NCI-H2227 (cell line): ENCODE data around the gene VPS41.
"Not testable (repeated sequence)": the region's sequence is repeated elsewhere in the genome, so short reads cannot be mapped to it uniquely, and the experiment has no call there.

ENCODE experiments used
- DNase-seq: peaks from one replicate; lab custom pipeline; 2025; ENCODE audit not compliant: unreplicated experiment; lab: John Stamatoyannopoulos, UW

The VPS41 gene

GRCh38 chr7:38908759-38909335 lies at the start of gene VPS41:
VPS41 (minus strand) TSS chr7:38909191; CDS start chr7:38909174, 17 bp downstream.
- peak; percentile 79 for DNase-seq

GRCh38 chr7:38955892-38956291 lies 46.9 kb upstream of the VPS41 start:
- no peak for DNase-seq

- no peak for DNase-seq
Measured at GRCh38 chr7:38953971-38954370, 45.0 kb upstream of the VPS41 start.

- DNase-seq: no peak
Measured at GRCh38 chr7:38953227-38953626, 44.2 kb upstream of the VPS41 start.

- no peak for DNase-seq
Measured at GRCh38 chr7:38951213-38951612, 42.2 kb upstream of the VPS41 start.

GRCh38 chr7:38950309-38950708 lies 41.3 kb upstream of the VPS41 start:
- DNase-seq: no peak

GRCh38 chr7:38947541-38947940 lies 38.5 kb upstream of the VPS41 start:
- DNase-seq: not testable (repeated sequence)

- no peak for DNase-seq
Measured at GRCh38 chr7:38942431-38943051, 33.5 kb upstream of the VPS41 start.

GRCh38 chr7:38940774-38941173 lies 31.8 kb upstream of the VPS41 start:
- DNase-seq: no peak

GRCh38 chr7:38938589-38938988 lies 29.6 kb upstream of the VPS41 start:
- no peak for DNase-seq

- no peak for DNase-seq
Measured at GRCh38 chr7:38938001-38938485, 29.1 kb upstream of the VPS41 start.

- no peak for DNase-seq
Measured at GRCh38 chr7:38936641-38937040, 27.6 kb upstream of the VPS41 start.

GRCh38 chr7:38934536-38934935 lies 25.5 kb upstream of the VPS41 start:
- peak; percentile 12 for DNase-seq

GRCh38 chr7:38934051-38934450 lies 25.1 kb upstream of the VPS41 start:
- DNase-seq: no peak

- DNase-seq: peak; percentile 78
Measured at GRCh38 chr7:38932509-38933168, 23.6 kb upstream of the VPS41 start.

GRCh38 chr7:38929460-38930171 lies 20.6 kb upstream of the VPS41 start:
- peak; percentile 59 for DNase-seq

- DNase-seq: no peak
Measured at GRCh38 chr7:38928506-38928905, 19.5 kb upstream of the VPS41 start.

- no peak for DNase-seq
Measured at GRCh38 chr7:38927751-38928150, 18.8 kb upstream of the VPS41 start.

GRCh38 chr7:38920731-38921130 lies 11.7 kb upstream of the VPS41 start:
- no peak for DNase-seq

- no peak for DNase-seq
Measured at GRCh38 chr7:38916396-38916795, 7.4 kb upstream of the VPS41 start.

- DNase-seq: no peak
Measured at GRCh38 chr7:38909870-38910269, 879 bp upstream of the VPS41 start.

GRCh38 chr7:38907766-38908165 lies 1.2 kb downstream of the VPS41 start:
- DNase-seq: no peak
